SK-N-MC (cell line): ENCODE measurements around the gene ARHGEF2.

ENCODE experiments used
- EZH2 ChIP-seq: fragments of 200-600 bp; sonication (generic); IDR thresholded peaks from one replicate; pipeline ENCODE4 v1.6.1; 2017; ENCODE audit warnings: antibody characterized with exemption
- FOXP2 ChIP-seq: optimal IDR thresholded peaks from 2 replicates; pipeline ENCODE3; 2011; ENCODE audit warnings: mild to moderate bottlenecking, moderate library complexity; ENCODE audit not compliant: insufficient read depth; ENCODE audit errors: extremely low read length, control extremely low read depth
- POLR2AphosphoS5 ChIP-seq: IDR thresholded peaks from 2 replicates; pipeline ENCODE4 v1.6.1; 2012; ENCODE audit warnings: mild to moderate bottlenecking, low read depth, low read length, borderline replicate concordance

DNA sequence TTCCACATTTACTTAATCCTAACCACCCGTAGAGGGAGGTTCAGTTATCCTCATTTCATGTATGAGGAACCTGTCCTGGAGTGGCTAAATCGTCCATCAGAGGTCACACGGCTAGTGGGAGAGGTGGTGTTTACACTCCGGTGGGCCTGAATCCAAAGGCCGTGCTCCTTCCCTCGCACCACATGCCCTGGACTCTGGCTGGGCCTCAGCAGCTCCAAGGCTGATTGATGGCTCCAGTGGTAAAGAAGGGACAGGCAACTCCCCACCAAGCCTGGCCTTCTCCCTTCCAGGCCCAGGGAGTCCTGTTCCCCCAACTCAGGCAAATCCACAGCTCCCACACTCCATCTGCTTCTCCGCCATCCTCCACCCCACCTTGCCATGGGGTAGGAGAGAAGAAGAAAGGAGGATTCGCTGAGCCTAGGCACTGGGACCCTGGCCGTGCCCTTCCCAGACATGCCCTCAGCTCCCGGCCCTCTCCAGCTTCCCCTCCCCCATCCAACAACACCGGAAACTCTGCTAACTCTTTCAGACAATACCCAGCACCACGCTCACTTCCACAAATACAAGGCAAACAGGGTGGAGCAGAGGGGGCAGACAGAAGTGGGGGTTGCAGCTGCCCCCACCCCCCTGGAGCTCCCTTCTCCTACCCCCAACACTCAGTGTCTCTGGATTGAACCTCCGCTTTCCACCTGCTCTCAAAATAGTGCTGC lies 10.9 kb downstream of the ARHGEF2 start:
- TF ChIP-seq EZH2 (no peak), POLR2AphosphoS5 (no peak), FOXP2 (no peak)
